ENCODE measurements around the gene OSBPL10.

Gene OSBPL10

DNA sequence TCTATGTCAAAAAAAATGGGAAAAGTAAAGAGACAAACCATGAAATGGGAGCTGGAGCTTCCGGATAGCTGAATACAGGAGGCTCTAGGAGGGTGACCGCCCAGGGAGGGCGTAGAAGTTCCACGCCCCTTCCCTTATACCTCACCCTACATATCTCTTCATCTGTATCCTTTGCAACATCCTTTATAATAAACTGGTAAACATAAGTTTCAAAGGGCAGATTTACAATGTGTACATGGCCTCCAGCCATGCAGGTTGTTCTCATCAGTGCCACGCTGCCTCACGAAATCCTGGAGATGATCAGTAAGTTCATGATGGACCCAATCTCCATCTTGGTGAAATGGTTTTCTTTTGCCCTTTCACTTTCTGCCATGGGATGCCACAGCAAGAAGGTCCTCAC, 121.8 kb downstream of the OSBPL10 start:
- Histone ChIP-seq H2AFZ (ENCODE audit: low read depth, low read length) (no peak overlapping the region), H3K14ac (ENCODE audit: low read length in 2 of 2) (no peak overlapping the region), H3K4me1 (ENCODE audit: control insufficient read depth, insufficient read depth, low read depth, low read length) (no peaks in the 10 kb centered on the region), H3K9ac (ENCODE audit: low read length) (no peak overlapping the region), H2BK120ac (ENCODE audit: low read depth, low read length) (no peak overlapping the region), H3K18ac (ENCODE audit: low read depth in 1 of 2, low read length in 2 of 2) (no peak overlapping the region), H4K91ac (ENCODE audit: low read length) (no peak overlapping the region), H3K4ac (ENCODE audit: low read depth in 1 of 2, low read length in 2 of 2) (no peak overlapping the region), H3K4me2 (ENCODE audit: low read length, poor library complexity, severe bottlenecking) (no peak overlapping the region), H3K79me1 (replicated peaks; ENCODE audit: low read length, poor library complexity, severe bottlenecking) (peaks cover 18% of the 10 kb centered on the region), H3K9me3 (ENCODE audit: control insufficient read depth, low read length) (no peaks in the 10 kb centered on the region), H3K27me3 (ENCODE audit: control insufficient read depth in 1 of 2, insufficient read depth in 1 of 2, low read length in 2 of 2) (no peaks in the 10 kb centered on the region), H2BK5ac (ENCODE audit: low read depth, low read length, poor library complexity, severe bottlenecking) (no peak overlapping the region), H2AK5ac (ENCODE audit: low read length, severe bottlenecking) (no peak overlapping the region), H2BK15ac (ENCODE audit: low read depth, poor library complexity, severe bottlenecking) (no peak overlapping the region), H3K36me3 (ENCODE audit: control insufficient read depth in 1 of 2, insufficient read depth in 2 of 2, low read depth in 1 of 2, low read length in 2 of 2) (peaks cover 0 to 4% of the 10 kb centered on the region in 2 experiments), H3K27ac (ENCODE audit: low read length, poor library complexity, severe bottlenecking) (no peak overlapping the region), H4K8ac (ENCODE audit: low read length) (no peak overlapping the region), H2BK12ac (ENCODE audit: low read length in 2 of 2) (no peak overlapping the region), H3K4me3 (ENCODE audit: insufficient read depth in 1 of 2, low read depth in 1 of 2, low read length in 2 of 2) (no peak overlapping the region), H3K23ac (ENCODE audit: low read length in 2 of 2) (no peak overlapping the region)
- WGBS = 96% methylated on average over 6 of the region's 6 CpGs
- DNase-seq = no peak

DNA sequence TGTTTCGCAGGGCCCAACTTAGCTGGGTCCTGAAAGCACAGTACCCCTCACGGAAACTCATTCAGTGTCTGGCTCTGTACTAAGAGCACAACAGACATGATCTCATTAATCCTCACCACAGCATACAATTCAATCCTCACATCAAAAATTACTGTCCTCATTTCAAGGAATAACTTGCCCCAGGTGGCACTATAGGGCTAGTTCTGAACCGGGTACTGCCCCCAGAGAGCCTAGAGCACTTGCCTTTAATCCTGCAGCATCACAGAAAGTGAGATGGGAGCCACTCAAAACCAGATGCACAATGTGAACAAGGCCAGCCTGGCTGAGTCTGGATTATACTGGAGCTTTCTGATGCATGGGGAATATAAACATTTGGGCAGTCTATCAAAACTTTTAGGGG, 122.6 kb downstream of the OSBPL10 start:
- Histone ChIP-seq H3K14ac (ENCODE audit: low read length in 2 of 2) (no peak overlapping the region), H3K4me3 (ENCODE audit: insufficient read depth in 1 of 2, low read depth in 1 of 2, low read length in 2 of 2) (no peak overlapping the region), H2AFZ (ENCODE audit: low read depth, low read length) (no peak overlapping the region), H4K91ac (ENCODE audit: low read length) (no peak overlapping the region), H2BK120ac (ENCODE audit: low read depth, low read length) (no peak overlapping the region), H3K9ac (ENCODE audit: low read length) (no peak overlapping the region), H3K4me1 (ENCODE audit: control insufficient read depth, insufficient read depth, low read depth, low read length) (peaks cover 2% of the 10 kb centered on the region), H4K8ac (ENCODE audit: low read length) (no peak overlapping the region), H3K27ac (ENCODE audit: low read length, poor library complexity, severe bottlenecking) (no peak overlapping the region), H3K23ac (ENCODE audit: low read length in 2 of 2) (no peak overlapping the region), H3K27me3 (ENCODE audit: control insufficient read depth in 1 of 2, insufficient read depth in 1 of 2, low read length in 2 of 2) (no peaks in the 10 kb centered on the region), H3K9me3 (ENCODE audit: control insufficient read depth, low read length) (no peaks in the 10 kb centered on the region), H3K36me3 (ENCODE audit: control insufficient read depth in 1 of 2, insufficient read depth in 2 of 2, low read depth in 1 of 2, low read length in 2 of 2) (no peaks in the 10 kb centered on the region), H2BK15ac (ENCODE audit: low read depth, poor library complexity, severe bottlenecking) (no peak overlapping the region), H3K79me1 (replicated peaks; ENCODE audit: low read length, poor library complexity, severe bottlenecking) (peaks cover 20% of the 10 kb centered on the region), H3K4ac (ENCODE audit: low read depth in 1 of 2, low read length in 2 of 2) (no peak overlapping the region), H2BK12ac (ENCODE audit: low read length in 2 of 2) (no peak overlapping the region), H3K4me2 (ENCODE audit: low read length, poor library complexity, severe bottlenecking) (no peak overlapping the region), H2BK5ac (ENCODE audit: low read depth, low read length, poor library complexity, severe bottlenecking) (no peak overlapping the region), H3K18ac (ENCODE audit: low read depth in 1 of 2, low read length in 2 of 2) (no peak overlapping the region), H2AK5ac (ENCODE audit: low read length, severe bottlenecking) (no peak overlapping the region)
- 83% methylated on average over 3 of the region's 3 CpGs for WGBS
- no peak for DNase-seq

DNA sequence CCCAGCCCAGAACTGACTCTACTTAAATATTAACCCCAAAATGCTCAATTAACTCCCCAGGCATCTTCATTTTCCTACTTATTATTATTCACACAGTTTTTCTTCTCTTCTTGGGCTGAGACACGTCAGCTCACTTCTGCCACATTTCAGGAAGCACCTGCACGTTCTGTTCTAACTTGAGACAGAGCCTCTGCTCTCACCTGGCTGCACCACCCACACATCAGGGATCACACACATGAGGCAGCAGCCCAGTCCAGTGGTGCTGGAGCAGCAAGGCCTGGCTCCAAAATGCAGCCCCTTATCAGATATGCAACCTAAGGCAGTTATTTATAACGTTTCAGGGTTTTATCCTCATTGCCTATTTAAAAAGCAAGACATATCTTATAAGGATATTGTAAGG, 127.5 kb downstream of the OSBPL10 start:
- WGBS = 92% methylated on average over 2 of the region's 3 CpGs
- no peak overlapping the region for H3K23ac ChIP-seq (ENCODE audit: low read length in 2 of 2)
- H2AK5ac ChIP-seq (ENCODE audit: low read length, severe bottlenecking) = no peak overlapping the region
- H2BK15ac ChIP-seq (ENCODE audit: low read depth, poor library complexity, severe bottlenecking) = no peak overlapping the region
- no peak overlapping the region for H4K91ac ChIP-seq (ENCODE audit: low read length)
- peaks cover 3% of the 10 kb centered on the region for H3K4me1 ChIP-seq (ENCODE audit: control insufficient read depth, insufficient read depth, low read depth, low read length)
- no peak overlapping the region for H3K4me2 ChIP-seq (ENCODE audit: low read length, poor library complexity, severe bottlenecking)
- H2BK5ac ChIP-seq (ENCODE audit: low read depth, low read length, poor library complexity, severe bottlenecking) = no peak overlapping the region
- no peak overlapping the region for H3K9ac ChIP-seq (ENCODE audit: low read length)
- no peaks in the 10 kb centered on the region for H3K27me3 ChIP-seq (ENCODE audit: control insufficient read depth in 1 of 2, insufficient read depth in 1 of 2, low read length in 2 of 2)
- DNase-seq = no peak
- no peak overlapping the region for H2BK120ac ChIP-seq (ENCODE audit: low read depth, low read length)
- H3K79me1 ChIP-seq (replicated peaks; ENCODE audit: low read length, poor library complexity, severe bottlenecking) = peaks cover 28% of the 10 kb centered on the region
- no peak overlapping the region for H3K4ac ChIP-seq (ENCODE audit: low read depth in 1 of 2, low read length in 2 of 2)
- H2AFZ ChIP-seq (ENCODE audit: low read depth, low read length) = no peak overlapping the region
- H2BK12ac ChIP-seq (ENCODE audit: low read length in 2 of 2) = no peak overlapping the region
- no peak overlapping the region for H3K14ac ChIP-seq (ENCODE audit: low read length in 2 of 2)
- no peak overlapping the region for H4K8ac ChIP-seq (ENCODE audit: low read length)
- no peak overlapping the region for H3K4me3 ChIP-seq (ENCODE audit: insufficient read depth in 1 of 2, low read depth in 1 of 2, low read length in 2 of 2)
- peaks cover 0 to 3% of the 10 kb centered on the region in 2 experiments for H3K36me3 ChIP-seq (ENCODE audit: control insufficient read depth in 1 of 2, insufficient read depth in 2 of 2, low read depth in 1 of 2, low read length in 2 of 2)
- H3K18ac ChIP-seq (ENCODE audit: low read depth in 1 of 2, low read length in 2 of 2) = no peak overlapping the region
- H3K9me3 ChIP-seq (ENCODE audit: control insufficient read depth, low read length) = no peaks in the 10 kb centered on the region
- no peak overlapping the region for H3K27ac ChIP-seq (ENCODE audit: low read length, poor library complexity, severe bottlenecking)

DNA sequence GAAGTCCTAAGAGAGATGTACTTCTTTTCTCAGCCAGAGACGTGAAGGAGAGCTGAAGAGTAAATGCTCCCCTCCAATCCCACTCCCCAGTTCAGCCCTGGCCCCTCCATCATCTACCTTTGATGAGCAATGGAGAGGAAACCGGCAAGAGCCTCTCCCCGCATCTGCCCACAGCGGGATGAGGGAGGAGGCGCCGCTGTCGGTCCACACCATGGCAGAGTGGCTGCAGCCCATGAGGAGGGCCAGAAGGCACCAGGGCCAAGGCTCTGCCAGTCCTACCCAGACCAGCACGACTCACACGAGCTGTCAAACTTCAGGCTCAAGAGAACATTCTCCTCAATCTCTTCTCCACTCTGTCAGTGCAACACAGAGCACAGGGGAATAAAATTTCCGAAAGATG, 129.8 kb downstream of the OSBPL10 start:
- no peak overlapping the region for H3K14ac ChIP-seq (ENCODE audit: low read length in 2 of 2)
- peaks cover 24% of the 10 kb centered on the region for H3K79me1 ChIP-seq (replicated peaks; ENCODE audit: low read length, poor library complexity, severe bottlenecking)
- no peak overlapping the region for H3K9ac ChIP-seq (ENCODE audit: low read length)
- H2BK15ac ChIP-seq (ENCODE audit: low read depth, poor library complexity, severe bottlenecking) = no peak overlapping the region
- DNase-seq = no peak
- H3K4ac ChIP-seq (ENCODE audit: low read depth in 1 of 2, low read length in 2 of 2) = no peak overlapping the region
- no peak overlapping the region for H3K27ac ChIP-seq (ENCODE audit: low read length, poor library complexity, severe bottlenecking)
- no peak overlapping the region for H2AK5ac ChIP-seq (ENCODE audit: low read length, severe bottlenecking)
- H2BK5ac ChIP-seq (ENCODE audit: low read depth, low read length, poor library complexity, severe bottlenecking) = no peak overlapping the region
- no peak overlapping the region for H4K91ac ChIP-seq (ENCODE audit: low read length)
- WGBS = 92% methylated on average over 10 of the region's 10 CpGs
- H3K18ac ChIP-seq (ENCODE audit: low read depth in 1 of 2, low read length in 2 of 2) = no peak overlapping the region
- no peaks in the 10 kb centered on the region for H3K27me3 ChIP-seq (ENCODE audit: control insufficient read depth in 1 of 2, insufficient read depth in 1 of 2, low read length in 2 of 2)
- no peaks in the 10 kb centered on the region for H3K9me3 ChIP-seq (ENCODE audit: control insufficient read depth, low read length)
- no peak overlapping the region for H3K4me3 ChIP-seq (ENCODE audit: insufficient read depth in 1 of 2, low read depth in 1 of 2, low read length in 2 of 2)
- H3K4me1 ChIP-seq (ENCODE audit: control insufficient read depth, insufficient read depth, low read depth, low read length) = peaks cover 7% of the 10 kb centered on the region
- H2BK120ac ChIP-seq (ENCODE audit: low read depth, low read length) = no peak overlapping the region
- H4K8ac ChIP-seq (ENCODE audit: low read length) = no peak overlapping the region
- no peak overlapping the region for H3K4me2 ChIP-seq (ENCODE audit: low read length, poor library complexity, severe bottlenecking)
- peaks cover 0 to 3% of the 10 kb centered on the region in 2 experiments for H3K36me3 ChIP-seq (ENCODE audit: control insufficient read depth in 1 of 2, insufficient read depth in 2 of 2, low read depth in 1 of 2, low read length in 2 of 2)
- no peak overlapping the region for H3K23ac ChIP-seq (ENCODE audit: low read length in 2 of 2)
- no peak overlapping the region for H2AFZ ChIP-seq (ENCODE audit: low read depth, low read length)
- H2BK12ac ChIP-seq (ENCODE audit: low read length in 2 of 2) = no peak overlapping the region
